GM12891 (cell line): ENCODE measurements around the gene NAA50.

Experiments used
- POLR2A ChIP-seq: IDR thresholded peaks from 2 replicates; pipeline ENCODE4 v1.6.1; 2011; ENCODE audit warnings: low read depth, low read length, control low read depth
- POLR2AphosphoS5 ChIP-seq: IDR thresholded peaks from 2 replicates; pipeline ENCODE4 v1.6.1; 2011; ENCODE audit warnings: low read depth, low read length, control low read depth

DNA sequence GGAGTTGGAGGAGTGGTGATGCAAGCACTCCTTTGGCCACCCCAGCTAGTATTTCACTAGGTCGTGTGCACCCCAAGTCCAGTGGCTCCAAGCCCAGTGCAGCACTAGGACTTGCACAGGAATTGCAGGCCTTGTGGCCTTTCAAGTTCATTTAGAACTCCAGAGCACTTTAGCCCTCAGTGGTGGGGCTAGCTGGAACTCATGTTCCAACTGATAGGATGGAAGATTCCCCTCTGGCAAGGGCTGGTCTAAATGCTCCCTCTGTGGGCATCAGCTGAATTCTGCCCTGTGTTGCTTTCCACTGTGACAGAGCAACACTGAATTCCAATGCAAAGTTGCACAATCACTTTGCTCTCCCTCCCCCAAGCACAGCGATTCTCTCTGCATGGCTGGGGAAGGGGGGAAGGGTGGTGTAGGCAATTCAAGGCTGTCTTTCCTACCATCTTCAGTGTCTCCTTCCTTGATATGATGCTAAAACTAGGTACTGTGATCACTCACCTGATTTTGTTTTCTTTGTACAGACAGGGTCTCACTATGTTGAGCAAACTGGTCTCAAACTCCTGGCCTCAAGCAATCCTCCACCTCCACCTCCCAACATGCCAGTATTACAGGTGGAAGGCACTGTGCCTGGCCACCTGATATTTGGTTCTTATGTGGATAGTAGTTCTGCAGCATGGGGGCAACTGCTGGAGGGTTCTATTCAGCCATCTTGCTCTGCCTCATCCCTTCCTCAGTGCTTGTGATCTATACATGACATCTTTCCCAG, 59.9 kb downstream of the NAA50 start:
- TF ChIP-seq POLR2A (no peak), POLR2AphosphoS5 (no peak)
